H1 (cell line): ENCODE data around the gene POLR2F. TPM values are rescaled to one million over a fixed set of nuclear protein-coding genes. Genes with fewer than 3 reads are reported as not detected.

ENCODE experiments used
- CEBPB ChIP-seq: IDR thresholded peaks from 2 replicates; pipeline ENCODE4 v1.6.1; 2012; ENCODE audit warnings: low read depth, low read length
- CHD7 ChIP-seq: fragments of 300-600 bp; sonication (generic); IDR thresholded peaks from 2 replicates; pipeline ENCODE4 v1.7.1; 2012; ENCODE audit warnings: low read length, moderate library complexity, mild to moderate bottlenecking, inconsistent platforms; ENCODE audit not compliant: insufficient replicate concordance
- HDAC2 ChIP-seq, 2 experiments: fragments of 300-600 bp in 1 of 2; sonication (generic) in 1 of 2; IDR thresholded peaks; 2 replicates each; pipeline ENCODE4 v1.6.1; 2011 to 2012; ENCODE audit warnings: low read depth in 2 of 2, low read length in 2 of 2, mild to moderate bottlenecking in 2 of 2, moderate library complexity in 2 of 2, borderline replicate concordance in 1 of 2, inconsistent platforms in 1 of 2
- KDM1A ChIP-seq: fragments of 200-600, 300-600 bp; sonication (generic); IDR thresholded peaks from 2 replicates; pipeline ENCODE4 v1.7.1; 2016; ENCODE audit warnings: mild to moderate bottlenecking, low read length, borderline replicate concordance
- POLR2A ChIP-seq, 2 experiments: IDR thresholded peaks; 1 replicate in 1 of 2; 2 replicates in 1 of 2; pipeline ENCODE4 v1.6.1; 2011; ENCODE audit warnings: low read depth in 2 of 2, low read length in 2 of 2, mild to moderate bottlenecking in 2 of 2; ENCODE audit errors: control extremely low read depth in 1 of 2
- RBBP5 ChIP-seq: IDR thresholded peaks from 2 replicates; pipeline ENCODE4 v1.7.1; 2012; ENCODE audit warnings: low read depth, mild to moderate bottlenecking, inconsistent platforms, low read length, moderate library complexity, borderline replicate concordance
- TBP ChIP-seq: IDR thresholded peaks from 2 replicates; pipeline ENCODE4 v1.6.1; 2011; ENCODE audit warnings: low read depth, low read length, improper control_type of control experiment
- polyA plus RNA-seq, 7 experiments: library from polyadenylated mRNA; depleted of rRNA in 3 of 7; stranded (reverse) in 5 of 7; unstranded in 2 of 7; fragments of >200 nt in 5 of 7; fragments of 200-250 nt in 2 of 7; gene quantifications; 1 replicate in 5 of 7; 2 replicates in 1 of 7; 4 replicates in 1 of 7; pipeline versions ENCODE4 v1.2.1 to v1.2.3, GENCODE V29; 2011 to 2013; ENCODE audit warnings: missing spikeins in 2 of 7, mixed read lengths in 2 of 7
- total RNA-seq: library from RNA; stranded (reverse); fragmentation: NEBNext Ultra II Directional; extraction: Animal tissue kit (Norgen Biotek cat#: 25700); gene quantifications from 2 replicates; pipeline ENCODE4 v1.2.1, GENCODE V29; 2021
- TF ChIP-seq, protein P1 (sequence below): IDR thresholded peaks from 2 replicates; pipeline ENCODE4 v1.6.1; 2012; ENCODE audit warnings: low read length, inconsistent platforms
- TF ChIP-seq, protein P2 (sequence below): IDR thresholded peaks from 2 replicates; pipeline ENCODE4 v1.6.1; 2012; ENCODE audit warnings: inconsistent platforms

The POLR2F gene
- total and polyA plus RNA-seq, 2 of the 8 experiments (the other 6 are each of a cell fraction or from before 2014, with no cell fraction given): 150 to 176 TPM

- no peak for TF ChIP-seq CHD7
- no peak for TF ChIP-seq HDAC2 (IDR thresholded peaks at IDR 0.05; ENCODE audit: borderline replicate concordance in 1 of 2, low read depth in 2 of 2, low read length in 2 of 2)
- no peak for TF ChIP-seq KDM1A
- TF ChIP-seq, protein P1, sequence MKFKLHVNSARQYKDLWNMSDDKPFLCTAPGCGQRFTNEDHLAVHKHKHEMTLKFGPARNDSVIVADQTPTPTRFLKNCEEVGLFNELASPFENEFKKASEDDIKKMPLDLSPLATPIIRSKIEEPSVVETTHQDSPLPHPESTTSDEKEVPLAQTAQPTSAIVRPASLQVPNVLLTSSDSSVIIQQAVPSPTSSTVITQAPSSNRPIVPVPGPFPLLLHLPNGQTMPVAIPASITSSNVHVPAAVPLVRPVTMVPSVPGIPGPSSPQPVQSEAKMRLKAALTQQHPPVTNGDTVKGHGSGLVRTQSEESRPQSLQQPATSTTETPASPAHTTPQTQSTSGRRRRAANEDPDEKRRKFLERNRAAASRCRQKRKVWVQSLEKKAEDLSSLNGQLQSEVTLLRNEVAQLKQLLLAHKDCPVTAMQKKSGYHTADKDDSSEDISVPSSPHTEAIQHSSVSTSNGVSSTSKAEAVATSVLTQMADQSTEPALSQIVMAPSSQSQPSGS: no peak
- no peak for TF ChIP-seq POLR2A (IDR thresholded peaks at IDR 0.05; ENCODE audit: control extremely low read depth in 1 of 2, low read depth in 2 of 2, low read length in 2 of 2)
- TF ChIP-seq CEBPB: no peak
- TF ChIP-seq RBBP5: no peak
- TF ChIP-seq, protein P2, sequence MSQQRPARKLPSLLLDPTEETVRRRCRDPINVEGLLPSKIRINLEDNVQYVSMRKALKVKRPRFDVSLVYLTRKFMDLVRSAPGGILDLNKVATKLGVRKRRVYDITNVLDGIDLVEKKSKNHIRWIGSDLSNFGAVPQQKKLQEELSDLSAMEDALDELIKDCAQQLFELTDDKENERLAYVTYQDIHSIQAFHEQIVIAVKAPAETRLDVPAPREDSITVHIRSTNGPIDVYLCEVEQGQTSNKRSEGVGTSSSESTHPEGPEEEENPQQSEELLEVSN: no peak
- no peak for TF ChIP-seq TBP
Measured at GRCh38 chr22:37994982-37995381, 41.5 kb downstream of the POLR2F start (continued).
